Nephron (organoid): ENCODE data around the gene ESR1.

Experiments used
- H3K27ac Mint-ChIP-seq, 3 experiments: 2 replicates each; pipeline ENCODE4 v1.8.0; 2020; ENCODE audit warnings: mixed read lengths in 3 of 3, mild to moderate bottlenecking in 2 of 3, moderate library complexity in 1 of 3
- H3K27me3 Mint-ChIP-seq: 2 replicates; pipeline ENCODE4 v1.8.0; 2021; ENCODE audit warnings: low read depth, mild to moderate bottlenecking, moderate library complexity, mixed read lengths
- H3K36me3 Mint-ChIP-seq: 2 replicates; pipeline ENCODE4 v1.8.0; 2020; ENCODE audit warnings: low read depth, mixed read lengths
- H3K4me1 Mint-ChIP-seq: 2 replicates; pipeline ENCODE4 v1.8.0; 2020; ENCODE audit warnings: mixed read lengths
- H3K4me3 Mint-ChIP-seq, 3 experiments: 2 replicates each; pipeline ENCODE4 v1.8.0; 2020; ENCODE audit warnings: mild to moderate bottlenecking in 3 of 3, mixed read lengths in 3 of 3, moderate library complexity in 2 of 3
- H3K9me3 Mint-ChIP-seq: 2 replicates; pipeline ENCODE4 v1.8.0; 2020; ENCODE audit warnings: mixed read lengths
- CTCF ChIP-seq, 3 experiments: fragments of 200-600 bp; sonication (generic); IDR thresholded peaks; one replicate each; pipeline ENCODE4 v1.5.0; 2021; ENCODE audit warnings: antibody characterized with exemption in 3 of 3; ENCODE audit not compliant: unreplicated experiment in 3 of 3

Gene ESR1

GRCh38 chr6:151901009-151901411 is 93.5 kb downstream of the ESR1 start:
- no peaks in the 10 kb centered on the region for H3K4me1 Mint-ChIP-seq
- no peaks in the 10 kb centered on the region for H3K27me3 Mint-ChIP-seq
- H3K9me3 Mint-ChIP-seq: peaks cover 32% of the 10 kb centered on the region
- H3K36me3 Mint-ChIP-seq: no peaks in the 10 kb centered on the region
- no peak overlapping the region for H3K27ac Mint-ChIP-seq
- no peak for TF ChIP-seq CTCF (IDR thresholded peaks at IDR 0.05; ENCODE audit: unreplicated experiment in 3 of 3)
- no peak overlapping the region for H3K4me3 Mint-ChIP-seq

- no peak for TF ChIP-seq CTCF (IDR thresholded peaks at IDR 0.05; ENCODE audit: unreplicated experiment in 3 of 3)
- H3K4me1 Mint-ChIP-seq: no peaks in the 10 kb centered on the region
- H3K36me3 Mint-ChIP-seq: no peaks in the 10 kb centered on the region
- H3K9me3 Mint-ChIP-seq: peaks cover 12% of the 10 kb centered on the region
- H3K27ac Mint-ChIP-seq: no peak overlapping the region
- no peak overlapping the region for H3K4me3 Mint-ChIP-seq
- peaks cover 5% of the 10 kb centered on the region for H3K27me3 Mint-ChIP-seq
These were observed 97.1 kb downstream of the ESR1 start for GRCh38 chr6:151904631-151905030.

- Mint-ChIP-seq H3K27ac (no peak overlapping the region), H3K36me3 (no peaks in the 10 kb centered on the region), H3K27me3 (peaks cover 5% of the 10 kb centered on the region), H3K4me3 (no peak overlapping the region), H3K4me1 (no peaks in the 10 kb centered on the region), H3K9me3 (peaks cover 9% of the 10 kb centered on the region)
- no peak for TF ChIP-seq CTCF (IDR thresholded peaks at IDR 0.05; ENCODE audit: unreplicated experiment in 3 of 3)
These were observed 97.6 kb downstream of the ESR1 start for GRCh38 chr6:151905072-151905471.

DNA sequence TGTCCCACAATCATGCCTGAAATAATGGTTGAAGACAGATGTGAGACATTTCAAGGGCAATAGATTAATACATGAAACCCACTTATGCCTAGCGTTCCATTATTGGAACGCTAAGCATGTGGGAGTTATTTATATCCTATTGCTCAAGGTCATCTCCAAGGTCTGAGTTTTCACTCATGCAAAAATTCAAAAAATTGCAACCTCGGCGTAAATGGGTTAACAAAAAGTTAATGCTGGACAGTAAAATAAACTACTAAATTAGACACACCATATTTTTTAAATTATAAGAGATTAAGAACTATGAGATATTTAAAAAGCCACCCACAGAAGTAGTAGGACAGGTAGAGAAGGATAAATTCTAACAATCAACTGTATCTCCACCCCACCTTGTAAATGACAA is 98.4 kb downstream of the ESR1 start:
- Mint-ChIP-seq H3K27ac (no peak overlapping the region), H3K27me3 (peaks cover 5% of the 10 kb centered on the region), H3K36me3 (no peaks in the 10 kb centered on the region), H3K4me3 (no peak overlapping the region), H3K9me3 (peaks cover 3% of the 10 kb centered on the region), H3K4me1 (no peaks in the 10 kb centered on the region)
- no peak for TF ChIP-seq CTCF (IDR thresholded peaks at IDR 0.05; ENCODE audit: unreplicated experiment in 3 of 3)

- Mint-ChIP-seq H3K27me3 (peaks cover 5% of the 10 kb centered on the region), H3K4me1 (no peaks in the 10 kb centered on the region), H3K36me3 (no peaks in the 10 kb centered on the region), H3K4me3 (no peak overlapping the region), H3K9me3 (no peaks in the 10 kb centered on the region), H3K27ac (no peak overlapping the region)
- no peak for TF ChIP-seq CTCF (IDR thresholded peaks at IDR 0.05; ENCODE audit: unreplicated experiment in 3 of 3)
These were observed 103.9 kb downstream of the ESR1 start for GRCh38 chr6:151911401-151911800.

- no peak for TF ChIP-seq CTCF (IDR thresholded peaks at IDR 0.05; ENCODE audit: unreplicated experiment in 3 of 3)
- Mint-ChIP-seq H3K27ac (no peak overlapping the region), H3K36me3 (no peaks in the 10 kb centered on the region), H3K4me1 (no peaks in the 10 kb centered on the region), H3K4me3 (no peak overlapping the region), H3K27me3 (no peaks in the 10 kb centered on the region), H3K9me3 (peaks cover under 1% of the 10 kb centered on the region)
These were observed 107.0 kb downstream of the ESR1 start for GRCh38 chr6:151914484-151914883.
